Fibroblast of pulmonary artery (primary cell): ENCODE results near the gene NHSL1.

ENCODE experiments used
- DNase-seq: peaks from one replicate; pipeline ENCODE4 v3.0.0-alpha.2; 2010; ENCODE audit warnings: low read depth
- H3K4me3 ChIP-seq: replicated peaks from 2 replicates; pipeline ENCODE4 v1.5.1; 2011; ENCODE audit warnings: low read depth, mild to moderate bottlenecking, control low read depth, low read length, moderate library complexity
- TF ChIP-seq, protein P1 (sequence below): IDR thresholded peaks from 2 replicates; pipeline ENCODE4 v1.5.1; 2011; ENCODE audit warnings: mild to moderate bottlenecking, control low read depth, low read length, inconsistent platforms; ENCODE audit errors: missing control alignments

Gene NHSL1

DNA sequence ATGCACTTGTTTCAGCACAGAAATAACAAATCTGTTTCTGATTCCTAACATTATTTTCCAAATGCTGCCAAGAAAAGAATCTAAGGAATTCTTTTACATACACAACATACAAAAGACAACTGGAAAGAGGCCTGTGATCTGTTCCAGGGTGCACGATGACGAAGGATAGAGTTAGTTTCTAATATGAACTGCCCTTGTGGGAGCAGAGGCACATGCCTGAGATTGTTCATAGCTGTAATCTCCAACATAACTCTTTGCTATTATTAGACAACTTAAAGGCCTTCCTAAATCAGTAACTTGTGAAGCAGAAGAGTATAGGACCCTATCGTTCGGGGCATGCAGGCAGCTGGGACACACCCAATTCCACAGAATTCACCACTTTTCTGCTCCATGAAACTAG lies 41.2 kb upstream of the NHSL1 start:
- peak; percentile 90 for DNase-seq
- TF ChIP-seq, protein P1, sequence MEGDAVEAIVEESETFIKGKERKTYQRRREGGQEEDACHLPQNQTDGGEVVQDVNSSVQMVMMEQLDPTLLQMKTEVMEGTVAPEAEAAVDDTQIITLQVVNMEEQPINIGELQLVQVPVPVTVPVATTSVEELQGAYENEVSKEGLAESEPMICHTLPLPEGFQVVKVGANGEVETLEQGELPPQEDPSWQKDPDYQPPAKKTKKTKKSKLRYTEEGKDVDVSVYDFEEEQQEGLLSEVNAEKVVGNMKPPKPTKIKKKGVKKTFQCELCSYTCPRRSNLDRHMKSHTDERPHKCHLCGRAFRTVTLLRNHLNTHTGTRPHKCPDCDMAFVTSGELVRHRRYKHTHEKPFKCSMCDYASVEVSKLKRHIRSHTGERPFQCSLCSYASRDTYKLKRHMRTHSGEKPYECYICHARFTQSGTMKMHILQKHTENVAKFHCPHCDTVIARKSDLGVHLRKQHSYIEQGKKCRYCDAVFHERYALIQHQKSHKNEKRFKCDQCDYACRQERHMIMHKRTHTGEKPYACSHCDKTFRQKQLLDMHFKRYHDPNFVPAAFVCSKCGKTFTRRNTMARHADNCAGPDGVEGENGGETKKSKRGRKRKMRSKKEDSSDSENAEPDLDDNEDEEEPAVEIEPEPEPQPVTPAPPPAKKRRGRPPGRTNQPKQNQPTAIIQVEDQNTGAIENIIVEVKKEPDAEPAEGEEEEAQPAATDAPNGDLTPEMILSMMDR, result no peak
- no peak overlapping the region for H3K4me3 ChIP-seq

DNA sequence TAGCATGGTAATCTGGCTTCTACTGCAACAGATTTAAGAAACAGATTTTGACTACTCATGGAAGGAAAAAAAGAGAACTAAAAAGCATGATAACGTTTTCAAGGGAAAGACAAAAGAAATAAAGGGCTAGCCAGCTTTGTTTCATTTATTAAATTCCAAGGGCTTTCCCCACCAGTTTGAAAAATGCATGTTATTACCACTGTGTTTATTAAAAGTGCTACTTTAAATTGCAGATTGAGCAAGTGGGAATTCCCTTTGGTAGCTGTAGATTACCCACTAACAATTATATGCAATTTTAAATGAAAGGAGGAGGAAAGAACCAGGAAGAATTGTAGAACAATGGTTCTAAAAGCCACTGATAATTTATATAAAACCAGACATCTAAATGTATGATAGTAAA lies 40.6 kb upstream of the NHSL1 start:
- TF ChIP-seq, protein P1, result no peak
- H3K4me3 ChIP-seq, result no peak overlapping the region
- no peak for DNase-seq

DNA sequence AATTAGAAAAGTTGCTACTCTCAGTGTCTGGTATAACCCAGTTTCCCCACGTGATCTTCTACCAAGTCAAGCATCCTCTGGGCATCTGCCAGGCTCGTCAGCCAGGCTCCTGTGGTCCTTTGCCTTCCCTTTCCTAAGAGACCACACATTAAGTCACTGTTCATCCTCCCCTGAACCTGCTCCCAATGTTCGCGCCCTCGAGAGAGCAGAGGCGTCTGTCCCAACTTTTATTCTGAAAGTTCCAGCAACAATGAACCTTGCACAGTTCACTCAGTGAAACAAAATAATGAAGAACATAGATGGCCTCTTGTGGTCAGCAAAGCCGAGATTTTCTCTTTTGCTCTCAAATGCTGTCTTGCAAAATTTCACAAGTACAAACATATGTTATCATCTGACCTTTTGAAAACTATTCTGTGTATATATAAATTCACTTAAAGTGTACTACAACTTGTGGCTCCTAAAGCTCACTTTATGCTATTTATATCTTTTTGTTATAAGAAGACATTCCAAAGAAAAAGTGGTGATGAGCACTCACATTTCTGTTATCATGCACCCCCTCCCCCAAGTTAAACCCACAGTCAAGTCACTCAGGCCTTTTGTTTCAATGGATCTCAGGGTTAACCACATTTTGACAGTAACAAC lies 39.2 kb upstream of the NHSL1 start:
- no peak overlapping the region for H3K4me3 ChIP-seq
- DNase-seq, result no peak
- TF ChIP-seq, protein P1, result no peak

DNA sequence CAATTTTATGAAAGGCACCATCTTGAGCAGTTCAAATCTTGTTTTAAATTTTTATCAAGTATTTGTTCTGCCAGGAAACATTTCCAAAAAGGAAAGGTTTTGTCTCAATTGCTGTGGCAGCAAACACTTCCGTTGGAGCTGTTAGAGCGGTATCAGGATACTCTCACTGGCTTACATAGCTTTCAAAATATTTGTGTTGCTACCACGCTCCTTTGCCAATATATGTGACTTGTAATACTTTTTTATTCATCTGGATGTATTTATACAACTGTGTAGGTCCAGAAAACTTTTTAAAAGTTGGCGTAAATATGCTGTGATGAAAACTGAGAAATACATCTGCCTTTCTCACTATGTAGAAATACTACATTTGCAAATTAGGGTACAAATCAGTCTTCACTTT lies 37.8 kb upstream of the NHSL1 start:
- peak; percentile 83 for DNase-seq
- TF ChIP-seq, protein P1, result no peak
- H3K4me3 ChIP-seq, result no peak overlapping the region

DNA sequence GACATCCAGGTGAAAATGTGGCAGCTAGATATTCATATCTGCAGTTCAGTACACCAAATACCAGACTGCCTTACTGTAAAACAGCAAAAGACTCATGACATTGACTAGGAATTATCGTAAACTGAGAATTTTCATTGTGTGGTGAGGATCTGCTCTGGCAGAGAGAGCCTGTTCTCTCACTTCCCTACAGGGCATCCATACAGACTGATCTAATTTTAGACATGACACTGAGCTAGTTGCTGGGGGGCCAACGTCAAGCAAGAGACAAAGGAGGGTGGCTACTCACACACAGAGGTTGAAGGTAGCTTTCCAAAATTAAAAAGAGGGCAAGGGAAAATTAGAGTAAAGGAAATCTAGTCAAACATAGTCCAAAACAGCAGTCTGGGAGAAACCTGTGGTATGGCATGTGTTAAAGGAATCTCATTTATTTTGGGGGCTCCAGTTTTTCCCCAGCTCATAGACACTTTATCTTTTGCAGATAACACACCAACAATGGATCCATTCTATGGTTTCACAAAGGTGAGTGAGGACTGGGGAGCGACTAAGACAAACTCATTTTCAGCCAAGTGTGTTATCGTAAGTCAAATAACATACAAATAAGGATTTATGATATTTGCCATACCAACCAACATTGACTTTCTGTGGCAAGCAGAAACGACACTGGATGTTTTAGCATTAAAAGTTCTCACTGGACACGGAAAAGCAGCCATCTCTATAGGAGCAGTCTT lies 36.6 kb upstream of the NHSL1 start:
- no peak overlapping the region for H3K4me3 ChIP-seq
- TF ChIP-seq, protein P1, result no peak
- no peak for DNase-seq

DNA sequence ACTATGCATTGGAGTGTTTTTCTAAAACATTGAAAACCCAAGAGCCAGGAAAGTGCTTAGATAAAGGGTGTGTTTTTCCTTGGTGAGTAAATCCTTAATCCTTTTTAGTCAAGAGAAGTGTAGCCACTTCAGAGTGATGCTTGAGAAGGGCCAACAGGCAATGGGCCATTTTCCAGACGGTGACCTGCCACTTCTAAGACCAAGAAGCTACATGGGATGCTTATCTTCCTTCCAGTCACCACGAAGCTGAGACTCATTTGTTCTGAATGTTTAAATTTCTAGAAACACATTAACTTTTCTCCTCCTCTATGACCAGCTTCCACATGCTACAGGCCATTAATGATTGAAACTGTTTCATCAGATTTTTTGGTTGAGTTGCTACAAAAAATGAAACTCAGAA lies 34.4 kb upstream of the NHSL1 start:
- no peak for DNase-seq
- TF ChIP-seq, protein P1, result no peak
- H3K4me3 ChIP-seq, result no peak overlapping the region

DNA sequence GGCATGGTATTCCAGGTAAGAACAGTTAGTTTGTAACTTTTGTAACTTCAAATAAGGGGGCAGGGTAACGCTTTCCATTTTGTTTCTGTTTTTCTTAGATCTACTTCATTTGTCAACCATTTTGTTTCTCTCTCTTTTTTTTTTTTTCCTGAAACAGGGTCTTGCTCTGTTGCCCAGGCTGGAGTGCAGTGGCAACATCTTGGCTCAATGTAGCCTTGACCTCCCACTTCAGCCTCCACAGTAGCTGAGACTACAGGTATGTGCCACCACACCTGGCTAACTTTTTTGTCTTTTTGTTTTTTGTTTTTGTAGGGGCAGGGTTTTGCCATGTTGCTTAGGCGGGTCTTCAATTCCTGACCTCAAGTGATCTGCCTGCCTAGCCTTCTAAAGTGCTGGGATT lies 32.1 kb upstream of the NHSL1 start:
- TF ChIP-seq, protein P1, result no peak
- H3K4me3 ChIP-seq, result no peak overlapping the region
- no peak for DNase-seq
